Dedifferentiated amniotic fluid mesenchymal stem cell (primary cell): Measurements from ENCODE around the gene RNU6-8.

ENCODE experiments used
- DNase-seq: peaks from one replicate; pipeline ENCODE4 v3.0.0-alpha.2; 2016; ENCODE audit errors: extremely low spot score

RNU6-8 gene

DNA sequence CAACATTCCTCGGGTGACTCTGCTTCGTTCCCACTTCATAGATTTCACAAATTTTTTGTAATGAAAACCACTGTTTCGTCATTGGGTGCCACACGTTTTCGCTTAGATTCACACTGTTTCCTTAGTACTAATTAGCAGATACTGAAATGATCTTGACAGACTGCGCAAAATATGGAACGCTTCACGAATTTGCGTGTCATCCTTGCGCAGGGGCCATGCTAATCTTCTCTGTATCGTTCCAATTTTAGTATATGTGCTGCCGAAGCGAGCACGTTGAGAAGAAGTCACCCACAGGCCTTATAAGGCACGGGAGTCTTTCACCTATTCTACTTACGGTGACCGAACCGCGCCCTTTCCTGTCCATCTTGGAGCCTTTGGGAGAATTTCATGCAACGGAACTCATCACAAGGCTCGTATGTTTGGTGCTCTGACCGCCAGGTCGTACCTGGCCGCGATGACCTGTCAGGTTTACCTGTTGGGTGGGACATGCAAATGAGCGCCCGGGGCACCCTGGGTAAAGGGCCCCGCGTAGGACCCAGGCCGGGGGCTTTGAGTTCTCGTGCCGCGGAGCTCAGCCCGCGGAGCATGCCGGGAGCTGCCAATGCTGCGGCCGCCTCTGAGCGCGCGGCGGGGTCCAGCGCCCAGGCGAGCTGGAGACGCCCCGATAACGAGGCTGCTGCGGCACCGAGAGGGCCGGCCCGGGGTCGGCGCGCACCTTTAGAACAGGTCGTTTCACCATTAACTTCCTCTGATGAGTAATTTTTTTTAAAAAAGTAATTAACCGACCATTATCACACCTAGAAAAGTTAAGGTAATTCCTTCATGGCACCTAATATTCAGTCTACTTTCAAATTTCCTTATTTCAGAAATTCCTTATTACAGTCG lies at the start of gene RNU6-8:
TSS of gene RNU6-8 (minus strand) at position 272 of the 885 bp plus-strand sequence.
- DNase-seq = peak; percentile 67

DNA sequence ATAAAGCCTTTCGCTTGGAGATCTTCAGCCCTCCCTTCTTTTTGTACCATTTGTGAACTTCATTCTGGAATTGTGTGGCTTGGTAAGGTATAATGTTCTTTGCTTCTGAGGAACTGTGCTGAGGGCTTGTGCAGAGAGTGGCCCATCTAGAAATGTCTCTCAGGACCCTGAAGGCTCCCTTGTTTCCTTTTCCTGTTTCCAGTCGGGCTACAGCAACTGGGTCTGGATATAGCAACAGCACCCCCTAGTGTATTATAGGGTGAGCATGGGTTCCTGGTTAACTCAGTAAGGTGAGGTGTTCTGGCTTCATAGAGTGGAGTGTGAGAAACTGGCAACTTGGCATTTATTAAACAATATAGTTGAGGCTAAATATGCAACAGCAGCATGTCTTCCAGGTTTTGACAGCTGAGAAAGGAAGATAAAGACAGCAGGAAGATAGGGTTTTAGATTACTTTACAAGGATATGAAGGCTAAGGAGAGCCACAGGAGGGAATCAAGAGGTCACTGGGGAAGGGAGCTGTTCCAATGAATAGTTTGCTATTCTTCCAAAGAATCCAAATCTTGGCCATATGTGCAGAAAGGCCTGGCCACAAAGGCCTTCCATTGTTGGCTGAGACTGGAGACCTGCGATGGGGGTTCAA lies 49.1 kb upstream of the RNU6-8 start:
- DNase-seq = peak; percentile 80

DNA sequence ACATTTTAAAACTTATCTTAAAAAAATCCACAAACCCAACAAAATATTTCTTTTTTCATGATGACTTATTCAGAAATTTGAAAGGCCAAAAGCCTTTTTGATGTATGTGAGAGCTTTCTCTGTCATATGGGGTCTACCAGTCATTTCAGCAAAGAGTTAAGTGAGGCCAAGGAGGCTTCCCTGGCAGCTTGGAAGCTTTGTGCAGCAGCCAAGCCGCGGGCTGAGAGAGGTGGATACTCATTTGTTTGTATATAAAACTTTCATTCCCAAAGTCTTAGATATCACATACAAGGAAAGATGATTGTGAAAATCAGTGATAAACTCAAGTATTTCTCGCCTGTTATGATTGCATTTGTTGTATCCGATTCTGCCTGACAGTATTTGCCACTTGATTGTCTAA lies 48.5 kb upstream of the RNU6-8 start:
- DNase-seq = no peak

DNA sequence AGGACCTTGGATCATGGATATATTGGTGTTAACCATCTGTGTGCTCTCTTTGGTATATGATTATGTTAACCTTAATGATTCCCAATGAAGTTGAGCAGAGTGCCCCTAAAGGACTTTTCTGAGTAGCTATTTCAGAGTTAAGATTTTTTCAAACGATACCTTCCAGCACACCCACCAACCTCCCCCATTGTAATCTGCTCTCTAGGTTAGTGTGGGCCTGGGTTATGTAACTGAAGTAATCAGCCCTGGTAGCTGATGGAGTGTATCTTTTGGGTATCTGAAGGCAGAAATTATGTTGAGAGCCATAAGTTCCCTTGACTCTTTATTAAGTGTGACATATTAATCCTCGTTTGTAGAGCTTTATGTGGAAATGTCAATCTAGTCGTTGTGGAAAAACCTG lies 47.6 kb upstream of the RNU6-8 start:
- no peak for DNase-seq

DNA sequence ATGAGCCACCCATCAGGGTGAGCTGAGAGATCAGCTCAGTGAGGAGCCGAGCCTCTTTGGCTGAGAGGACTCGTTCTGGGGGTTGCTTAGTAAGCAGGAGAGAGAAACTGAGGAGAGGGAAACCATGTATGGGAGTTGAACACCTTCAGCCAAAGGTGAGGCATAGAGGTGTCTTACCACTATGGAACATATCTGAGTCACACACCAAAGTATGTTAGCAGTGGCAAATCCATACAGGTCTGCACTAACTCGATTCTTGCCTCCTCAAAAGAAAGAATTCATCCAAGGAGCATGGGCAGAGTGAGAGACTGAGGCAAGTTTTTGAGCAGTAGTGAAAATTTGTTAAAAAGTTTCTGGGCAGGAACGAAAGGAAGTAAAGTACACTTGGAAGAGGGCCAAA lies 46.7 kb upstream of the RNU6-8 start:
- no peak for DNase-seq

DNA sequence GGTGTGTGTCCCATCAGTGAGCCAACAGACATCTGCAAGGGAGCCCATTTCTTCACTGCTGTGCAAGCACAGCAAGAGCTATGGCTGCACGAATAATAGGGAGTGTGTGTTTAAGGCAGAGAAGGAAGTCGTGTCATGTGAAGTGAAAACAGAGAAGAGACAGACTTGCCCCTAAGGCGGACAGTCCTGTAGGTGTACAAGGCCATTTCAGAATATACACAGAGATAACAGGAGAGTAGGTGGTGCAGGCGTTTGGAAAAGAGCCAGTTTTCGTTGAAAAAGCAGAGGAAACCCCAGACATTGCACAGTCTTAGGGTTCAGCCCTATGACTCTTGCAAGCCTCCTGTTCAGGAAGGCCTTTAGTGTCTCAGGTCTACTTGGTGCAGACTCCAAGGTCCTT lies 46.3 kb upstream of the RNU6-8 start:
- no peak for DNase-seq

DNA sequence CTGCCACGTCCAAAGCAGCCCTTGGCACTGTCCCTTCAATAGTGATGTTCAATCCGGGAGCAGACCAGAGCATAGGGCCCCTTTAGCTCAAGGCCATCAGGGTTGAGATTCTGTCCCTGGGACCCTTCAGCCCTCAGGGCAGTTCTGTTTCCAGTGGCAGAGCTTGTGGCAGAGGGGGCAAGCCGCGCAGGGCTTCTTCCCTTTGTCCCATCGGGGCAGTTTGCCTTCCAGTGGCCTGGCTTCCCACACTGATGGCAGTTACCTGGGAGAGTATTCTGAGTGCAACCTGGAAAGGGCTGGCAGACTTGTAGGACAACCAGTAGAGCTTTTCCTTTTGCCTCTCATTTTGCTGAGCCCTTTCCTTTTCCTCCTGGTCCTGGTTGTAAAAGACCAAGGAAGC lies 43.7 kb upstream of the RNU6-8 start:
- DNase-seq = no peak

DNA sequence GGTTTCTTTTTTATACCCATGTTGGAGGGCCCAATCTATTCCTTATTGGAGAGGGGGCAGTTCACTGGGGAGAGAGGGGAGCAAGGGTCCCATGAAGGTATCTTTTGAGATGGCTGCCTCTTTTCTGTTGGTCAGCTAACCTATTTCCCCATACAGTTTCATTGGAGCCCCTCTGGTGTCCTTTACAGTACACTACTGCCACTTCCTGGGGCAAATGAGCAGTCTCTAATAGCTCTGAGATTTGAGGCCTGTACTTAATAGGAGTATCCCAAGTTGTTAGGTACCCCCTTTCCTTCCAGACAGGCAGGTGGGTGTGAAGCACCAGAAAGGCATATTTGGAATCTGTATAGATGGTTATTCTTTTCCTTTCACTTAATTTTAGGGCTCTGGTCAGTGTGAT lies 41.3 kb upstream of the RNU6-8 start:
- DNase-seq = no peak

DNA sequence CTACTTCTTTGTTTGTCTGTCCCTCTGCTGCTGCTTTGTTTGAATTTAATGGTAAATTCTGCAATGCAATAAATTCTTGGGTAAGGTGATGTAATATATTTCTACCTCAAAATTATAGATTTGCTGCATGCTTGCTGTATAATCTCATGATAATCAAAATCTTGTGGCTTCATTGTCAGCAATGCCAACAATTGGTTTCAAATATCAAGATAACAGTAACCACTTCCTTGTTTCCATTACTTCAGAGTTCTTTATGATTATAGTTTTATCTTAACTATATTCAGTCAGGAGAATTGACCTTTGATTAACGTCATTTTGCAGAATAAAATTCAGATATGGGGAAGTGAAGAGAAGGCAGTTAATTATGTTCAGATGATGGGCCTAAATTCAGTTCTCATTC lies 30.2 kb upstream of the RNU6-8 start:
- DNase-seq = no peak

DNA sequence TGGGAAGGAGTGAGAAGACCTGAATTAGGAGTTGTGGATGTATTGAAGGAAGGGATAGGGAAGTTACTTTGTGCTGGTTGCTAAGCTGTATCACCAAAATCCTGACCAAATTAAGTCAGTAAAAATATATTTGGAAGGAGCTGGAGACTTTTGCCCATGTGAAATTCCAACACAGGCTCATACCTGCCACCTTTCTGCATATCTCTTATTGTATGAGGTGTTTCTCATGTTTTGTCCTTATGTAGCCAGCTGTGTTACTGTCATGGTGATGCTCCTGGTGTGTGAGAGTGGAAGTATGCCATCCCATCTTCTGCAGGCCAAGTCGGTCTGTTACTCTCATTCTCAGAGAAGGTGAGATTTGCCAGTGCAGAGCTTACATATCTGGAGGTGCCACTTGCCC lies 29.4 kb upstream of the RNU6-8 start:
- no peak for DNase-seq

DNA sequence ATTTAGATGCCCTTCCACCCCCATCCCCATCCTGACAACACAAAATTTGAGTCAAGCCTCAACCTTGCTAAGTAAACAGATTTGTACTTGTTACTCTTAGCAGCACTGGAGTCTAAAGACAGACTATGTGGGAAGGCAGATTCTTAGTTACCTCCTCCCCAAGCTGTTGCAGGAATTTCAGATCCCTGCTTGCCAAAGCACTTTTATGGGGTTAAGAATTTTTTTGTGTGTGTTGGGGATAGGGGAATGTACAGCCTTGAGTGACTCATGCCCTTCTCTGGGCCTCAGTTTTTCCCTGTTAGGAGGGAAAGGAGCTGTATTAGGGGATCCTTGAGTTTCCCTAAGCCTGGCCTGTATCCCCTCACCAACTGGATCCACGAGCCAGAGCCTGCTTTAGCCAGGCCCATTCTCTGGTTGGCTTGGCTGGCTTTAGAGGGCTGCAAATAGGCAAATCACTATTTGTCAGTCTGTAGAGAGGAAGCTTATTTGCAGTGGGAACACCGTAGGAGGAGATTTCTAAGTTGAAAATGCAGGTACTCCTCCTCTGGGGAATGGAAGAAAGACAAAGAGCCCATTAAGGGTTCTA lies 27.7 kb upstream of the RNU6-8 start:
- DNase-seq = no peak

DNA sequence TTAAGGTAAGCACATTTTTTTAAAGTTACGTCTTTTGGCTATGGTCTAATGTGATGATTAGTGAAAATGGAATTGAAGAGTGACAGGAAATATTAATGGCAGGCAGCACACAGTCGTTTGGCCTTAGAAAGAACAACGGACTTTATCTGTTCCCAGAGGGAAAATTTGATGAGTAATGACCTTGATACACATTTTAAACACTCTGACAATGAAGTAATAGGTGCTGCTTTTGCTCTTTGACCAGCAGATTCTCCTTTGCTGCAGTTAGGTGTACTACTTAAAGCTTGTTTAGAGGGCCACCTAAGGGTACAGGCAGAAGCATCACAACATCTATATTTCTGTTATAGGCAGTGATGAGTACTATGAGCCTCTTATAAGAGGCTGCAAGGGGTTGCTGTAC lies 27.1 kb upstream of the RNU6-8 start:
- DNase-seq = no peak

DNA sequence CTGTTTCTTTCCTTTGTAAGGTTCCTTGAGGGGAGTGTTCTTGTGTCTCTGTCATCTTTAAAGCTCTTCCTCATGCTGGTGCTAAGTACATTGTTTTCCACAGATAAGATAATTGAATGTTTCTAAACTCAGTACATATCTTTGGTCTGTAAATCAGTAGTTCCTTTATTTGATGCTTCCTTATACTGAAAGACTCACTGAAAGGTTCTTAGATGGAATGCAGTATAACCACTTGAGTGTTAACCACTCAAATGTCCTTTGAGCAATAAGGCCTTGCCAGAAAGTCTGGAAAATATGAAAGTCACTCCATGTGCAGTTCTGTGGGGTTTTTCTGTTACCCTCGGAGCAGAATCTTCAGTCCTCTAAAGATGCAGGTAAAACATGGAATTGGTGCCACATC lies 23.0 kb upstream of the RNU6-8 start:
- no peak for DNase-seq

DNA sequence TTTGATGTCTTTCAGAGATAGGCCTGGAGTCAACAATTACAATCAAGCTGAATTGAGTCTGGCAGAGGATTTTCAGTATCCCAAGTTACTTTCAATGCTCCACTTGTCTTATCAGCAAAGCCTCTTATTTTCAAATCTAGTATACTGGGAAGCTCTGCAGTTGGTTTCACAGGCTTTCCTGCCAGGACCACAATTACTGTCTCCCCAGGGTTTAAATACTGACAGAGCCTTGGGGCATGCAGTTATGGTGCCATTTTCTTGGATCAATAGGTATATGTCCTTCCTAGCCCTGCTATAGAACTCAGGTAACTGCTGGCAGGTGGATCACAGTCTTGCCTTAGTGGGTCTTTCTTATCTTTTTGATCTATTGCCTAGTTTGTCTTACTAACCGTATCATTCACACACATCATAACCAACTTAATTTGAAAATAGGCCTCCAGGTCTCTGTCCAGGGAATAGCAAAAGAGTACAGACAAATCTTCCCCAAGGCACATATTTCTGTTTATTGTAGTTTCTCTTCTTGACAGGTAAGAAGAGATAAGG lies 22.4 kb upstream of the RNU6-8 start:
- no peak for DNase-seq

DNA sequence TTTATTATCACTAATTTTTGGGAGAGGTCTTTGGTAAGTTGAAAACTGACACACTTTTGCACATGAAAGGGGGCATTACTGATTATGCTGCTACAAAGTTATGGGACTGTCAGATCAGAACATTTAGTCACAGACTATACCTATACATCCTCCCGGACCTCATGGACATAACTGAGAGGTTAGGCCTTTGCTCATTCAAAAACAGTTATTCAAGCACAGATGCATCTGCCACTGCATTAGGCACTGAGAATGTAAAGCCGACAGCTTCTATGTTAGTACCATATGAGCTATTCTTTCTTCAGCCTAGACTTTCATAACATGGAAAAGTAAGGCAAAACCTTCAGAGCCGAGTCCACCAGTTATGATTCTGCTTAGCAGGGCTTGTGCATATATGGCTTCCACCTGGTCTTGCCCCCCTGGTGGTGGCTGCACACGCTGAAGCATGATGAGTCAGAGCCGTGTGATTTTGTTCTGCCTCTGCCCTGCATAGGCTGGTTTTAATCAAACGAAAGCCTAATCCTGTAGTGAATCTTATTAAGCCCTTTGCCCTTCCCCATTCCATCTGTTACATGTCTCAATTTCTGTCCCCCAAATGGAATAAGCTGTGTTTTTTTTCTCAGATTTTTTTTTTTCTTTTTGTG lies 21.8 kb upstream of the RNU6-8 start:
- DNase-seq = no peak

DNA sequence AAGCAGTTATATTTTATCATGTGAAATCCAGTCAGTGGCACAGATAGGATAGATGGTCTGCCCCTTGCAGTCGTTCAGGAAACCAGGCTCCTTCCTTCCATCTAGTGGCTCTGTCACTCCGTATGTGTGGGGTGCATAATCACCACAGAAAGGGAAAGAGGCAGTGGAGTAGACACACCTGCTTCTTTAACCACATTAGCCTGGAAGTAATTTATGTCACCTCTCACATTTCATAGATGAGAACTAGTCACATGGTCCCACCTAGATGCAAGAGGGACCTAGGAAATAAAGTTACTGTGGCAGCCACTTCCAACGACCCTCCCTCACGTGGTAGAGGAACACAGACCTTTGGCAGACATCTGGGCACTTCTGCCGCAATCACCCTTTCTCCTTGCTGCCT lies 14.2 kb upstream of the RNU6-8 start:
- DNase-seq = no peak

DNA sequence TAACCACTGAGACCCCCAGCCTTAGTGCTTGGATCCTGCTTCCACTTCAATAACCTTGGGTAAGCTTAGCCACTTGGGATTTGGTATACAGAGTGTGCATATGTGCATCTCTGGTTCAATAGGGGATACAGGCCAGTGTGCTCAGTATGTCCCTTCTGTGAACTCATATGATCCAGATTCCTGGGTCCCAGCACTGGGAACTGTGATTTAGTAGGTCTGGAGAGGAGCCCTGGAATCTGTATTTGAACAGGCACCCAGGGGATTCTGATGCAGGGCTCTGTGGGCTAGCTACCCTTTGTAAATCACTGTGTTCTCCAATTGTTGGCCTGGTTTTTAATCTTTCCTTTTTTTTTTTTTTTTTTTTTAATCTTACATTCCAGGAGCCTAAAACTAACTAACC lies 9.8 kb upstream of the RNU6-8 start:
- no peak for DNase-seq

DNA sequence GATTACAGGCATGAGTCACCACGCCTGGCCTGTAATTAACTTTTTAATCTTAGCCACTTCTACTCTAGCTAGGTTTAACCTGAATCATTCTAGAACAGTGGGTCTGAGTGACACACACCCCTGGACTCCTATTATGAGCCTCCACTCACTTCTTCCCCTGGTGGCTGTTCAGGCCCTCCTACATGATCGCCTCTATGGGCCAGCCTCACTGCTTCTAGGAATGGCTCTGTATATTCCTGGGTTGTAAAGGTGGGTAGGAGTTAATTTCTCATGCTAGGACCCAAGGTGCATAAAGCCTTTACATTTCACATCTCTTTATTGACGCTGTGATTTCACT lies 8.0 kb upstream of the RNU6-8 start:
- no peak for DNase-seq

DNA sequence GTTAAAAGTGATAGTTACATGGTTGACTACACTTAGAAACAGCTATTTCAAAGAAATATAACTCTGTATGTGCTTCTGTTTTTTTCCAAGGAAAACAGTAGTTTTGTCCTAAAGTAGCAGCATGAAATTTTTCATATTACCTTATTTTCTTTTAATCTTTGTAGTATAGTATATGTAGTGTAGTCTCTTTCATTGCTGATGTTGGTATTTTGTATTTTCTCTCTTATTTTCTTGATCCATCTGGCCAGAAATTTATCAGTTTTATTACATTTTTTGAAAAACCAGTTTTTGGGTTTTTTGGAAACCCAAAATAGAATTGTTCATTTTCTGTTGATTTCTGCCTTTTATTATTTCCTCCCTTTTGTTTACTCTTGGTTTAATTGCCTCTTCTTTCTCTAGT lies 6.4 kb upstream of the RNU6-8 start:
- no peak for DNase-seq

DNA sequence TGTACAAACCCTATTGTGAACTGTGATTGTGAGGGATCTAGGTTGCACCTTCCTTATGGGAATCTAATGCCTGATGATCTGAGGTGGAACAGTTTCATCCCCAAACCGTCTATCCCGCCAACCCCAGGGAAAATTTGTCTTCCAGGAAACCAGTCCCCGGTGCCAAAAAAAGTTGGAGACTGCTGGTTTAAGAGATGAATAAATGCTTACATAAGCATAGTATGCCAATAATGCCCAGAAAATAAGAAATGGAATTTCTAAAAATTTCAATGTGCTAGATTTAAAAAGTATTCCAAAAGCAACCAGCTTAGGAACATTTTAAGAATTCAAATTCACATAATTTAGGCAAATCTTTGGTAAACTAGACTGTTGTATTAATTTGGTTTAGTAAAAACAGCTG lies 5.4 kb upstream of the RNU6-8 start:
- no peak for DNase-seq

DNA sequence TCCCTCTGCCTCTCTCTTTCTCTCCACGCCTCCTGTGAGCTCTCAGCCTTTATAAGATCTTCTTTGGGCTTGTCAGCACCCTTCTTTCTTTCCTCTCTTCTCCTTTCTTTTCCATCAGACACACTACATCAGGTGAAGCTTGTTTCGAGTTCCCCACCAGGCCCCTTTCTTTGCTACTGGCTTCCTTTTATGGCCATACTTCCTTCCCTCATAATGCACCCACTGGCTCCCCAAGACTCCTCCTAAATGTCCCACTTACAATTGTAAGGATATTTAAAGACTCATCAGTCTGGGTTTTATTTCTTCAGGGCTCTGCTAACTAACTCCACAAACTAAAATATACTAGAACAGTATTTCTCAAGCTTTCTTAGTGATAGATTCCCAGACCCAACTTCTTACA lies 3.5 kb upstream of the RNU6-8 start:
- no peak for DNase-seq

DNA sequence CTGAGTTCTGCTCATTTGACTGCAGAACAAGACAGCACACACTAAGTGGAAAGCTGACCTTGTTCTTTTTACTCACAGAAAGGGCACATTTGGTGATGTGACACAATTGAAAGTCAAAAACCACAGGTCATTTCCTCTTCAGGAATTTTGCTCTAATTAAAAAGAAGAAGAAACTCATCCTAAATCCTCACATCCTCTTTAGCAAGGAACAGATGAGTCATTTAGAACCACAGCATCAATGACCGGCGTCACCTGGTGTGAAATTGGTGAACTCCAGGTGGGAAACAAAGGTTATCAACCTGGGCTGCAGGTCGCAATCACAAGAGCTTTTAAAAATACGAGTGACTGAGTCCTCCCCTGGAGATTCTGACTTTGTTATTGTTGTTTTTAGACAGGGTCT lies 2.9 kb upstream of the RNU6-8 start:
- no peak for DNase-seq

DNA sequence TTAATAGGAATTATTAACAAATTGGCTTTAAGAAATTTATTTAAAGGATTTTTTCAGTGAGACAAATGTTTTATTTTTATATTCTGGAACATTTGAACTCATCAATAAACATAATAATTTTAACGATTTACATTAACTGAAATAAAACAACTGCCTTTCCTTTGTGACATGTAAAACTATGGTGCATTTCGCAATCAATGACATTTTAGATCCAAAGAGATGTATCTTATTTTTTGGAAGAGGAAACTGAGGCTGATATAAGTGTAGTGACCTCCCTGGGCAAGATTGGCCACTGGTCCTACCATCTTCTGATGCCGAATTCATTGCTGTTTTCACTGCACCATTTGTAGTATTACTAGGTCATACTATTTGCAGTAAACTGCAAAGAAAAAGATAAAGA lies 2.5 kb upstream of the RNU6-8 start:
- no peak for DNase-seq
